ENCODE measurements around the gene CDKAL1. TPM values are rescaled to one million over a fixed set of nuclear protein-coding genes. Genes with fewer than 3 reads are reported as not detected.

CDKAL1 gene
- total and polyA plus RNA-seq, 2 of the 13 experiments (the other 11 are each of a cell fraction or from before 2014, with no cell fraction given): 9.5 to 27.7 TPM

DNA sequence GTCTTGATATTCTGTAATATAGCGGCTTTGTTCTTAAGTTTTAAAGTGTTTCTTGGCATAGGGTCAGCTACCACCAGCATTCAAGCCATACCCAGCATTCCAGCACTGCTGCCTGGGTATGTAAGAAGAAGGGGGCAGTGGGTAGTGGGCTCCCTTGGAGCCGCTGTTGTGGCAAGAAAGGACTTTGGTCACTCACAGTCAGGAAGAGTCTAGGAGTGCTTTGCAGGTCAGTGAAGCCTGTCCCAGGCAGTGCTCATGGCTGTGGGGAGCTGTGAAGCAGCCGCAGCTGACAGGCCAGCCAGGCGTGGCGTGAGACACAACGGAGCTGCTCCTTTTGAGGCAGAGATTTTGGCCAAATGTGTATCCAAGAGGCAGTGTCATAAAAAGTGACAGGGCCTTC is 512.0 kb downstream of the CDKAL1 start (continued):
- TF ChIP-seq, protein P1, sequence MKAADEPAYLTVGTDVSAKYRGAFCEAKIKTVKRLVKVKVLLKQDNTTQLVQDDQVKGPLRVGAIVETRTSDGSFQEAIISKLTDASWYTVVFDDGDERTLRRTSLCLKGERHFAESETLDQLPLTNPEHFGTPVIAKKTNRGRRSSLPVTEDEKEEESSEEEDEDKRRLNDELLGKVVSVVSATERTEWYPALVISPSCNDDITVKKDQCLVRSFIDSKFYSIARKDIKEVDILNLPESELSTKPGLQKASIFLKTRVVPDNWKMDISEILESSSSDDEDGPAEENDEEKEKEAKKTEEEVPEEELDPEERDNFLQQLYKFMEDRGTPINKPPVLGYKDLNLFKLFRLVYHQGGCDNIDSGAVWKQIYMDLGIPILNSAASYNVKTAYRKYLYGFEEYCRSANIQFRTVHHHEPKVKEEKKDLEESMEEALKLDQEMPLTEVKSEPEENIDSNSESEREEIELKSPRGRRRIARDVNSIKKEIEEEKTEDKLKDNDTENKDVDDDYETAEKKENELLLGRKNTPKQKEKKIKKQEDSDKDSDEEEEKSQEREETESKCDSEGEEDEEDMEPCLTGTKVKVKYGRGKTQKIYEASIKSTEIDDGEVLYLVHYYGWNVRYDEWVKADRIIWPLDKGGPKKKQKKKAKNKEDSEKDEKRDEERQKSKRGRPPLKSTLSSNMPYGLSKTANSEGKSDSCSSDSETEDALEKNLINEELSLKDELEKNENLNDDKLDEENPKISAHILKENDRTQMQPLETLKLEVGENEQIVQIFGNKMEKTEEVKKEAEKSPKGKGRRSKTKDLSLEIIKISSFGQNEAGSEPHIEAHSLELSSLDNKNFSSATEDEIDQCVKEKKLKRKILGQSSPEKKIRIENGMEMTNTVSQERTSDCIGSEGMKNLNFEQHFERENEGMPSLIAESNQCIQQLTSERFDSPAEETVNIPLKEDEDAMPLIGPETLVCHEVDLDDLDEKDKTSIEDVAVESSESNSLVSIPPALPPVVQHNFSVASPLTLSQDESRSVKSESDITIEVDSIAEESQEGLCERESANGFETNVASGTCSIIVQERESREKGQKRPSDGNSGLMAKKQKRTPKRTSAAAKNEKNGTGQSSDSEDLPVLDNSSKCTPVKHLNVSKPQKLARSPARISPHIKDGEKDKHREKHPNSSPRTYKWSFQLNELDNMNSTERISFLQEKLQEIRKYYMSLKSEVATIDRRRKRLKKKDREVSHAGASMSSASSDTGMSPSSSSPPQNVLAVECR (CRISPR knock-in tag; IDR thresholded peaks at IDR 0.05; ENCODE audit: borderline replicate concordance): 0 out of 2 replicates have a peak, but pooled peaks have one; percentile 26
- TF ChIP-seq WIZ (CRISPR knock-in tag; IDR thresholded peaks at IDR 0.05) (peak; percentile 61; the same call in 1 of the 2 replicates), ELF3 (CRISPR knock-in tag; IDR thresholded peaks at IDR 0.05) (0 out of 2 replicates have a peak, but pooled peaks have one; percentile 24), MIXL1 (CRISPR knock-in tag; IDR thresholded peaks at IDR 0.05) (no peak), MIER3 (CRISPR knock-in tag; IDR thresholded peaks at IDR 0.05; ENCODE audit: borderline replicate concordance) (no peak)
- TF ChIP-seq, protein P2, sequence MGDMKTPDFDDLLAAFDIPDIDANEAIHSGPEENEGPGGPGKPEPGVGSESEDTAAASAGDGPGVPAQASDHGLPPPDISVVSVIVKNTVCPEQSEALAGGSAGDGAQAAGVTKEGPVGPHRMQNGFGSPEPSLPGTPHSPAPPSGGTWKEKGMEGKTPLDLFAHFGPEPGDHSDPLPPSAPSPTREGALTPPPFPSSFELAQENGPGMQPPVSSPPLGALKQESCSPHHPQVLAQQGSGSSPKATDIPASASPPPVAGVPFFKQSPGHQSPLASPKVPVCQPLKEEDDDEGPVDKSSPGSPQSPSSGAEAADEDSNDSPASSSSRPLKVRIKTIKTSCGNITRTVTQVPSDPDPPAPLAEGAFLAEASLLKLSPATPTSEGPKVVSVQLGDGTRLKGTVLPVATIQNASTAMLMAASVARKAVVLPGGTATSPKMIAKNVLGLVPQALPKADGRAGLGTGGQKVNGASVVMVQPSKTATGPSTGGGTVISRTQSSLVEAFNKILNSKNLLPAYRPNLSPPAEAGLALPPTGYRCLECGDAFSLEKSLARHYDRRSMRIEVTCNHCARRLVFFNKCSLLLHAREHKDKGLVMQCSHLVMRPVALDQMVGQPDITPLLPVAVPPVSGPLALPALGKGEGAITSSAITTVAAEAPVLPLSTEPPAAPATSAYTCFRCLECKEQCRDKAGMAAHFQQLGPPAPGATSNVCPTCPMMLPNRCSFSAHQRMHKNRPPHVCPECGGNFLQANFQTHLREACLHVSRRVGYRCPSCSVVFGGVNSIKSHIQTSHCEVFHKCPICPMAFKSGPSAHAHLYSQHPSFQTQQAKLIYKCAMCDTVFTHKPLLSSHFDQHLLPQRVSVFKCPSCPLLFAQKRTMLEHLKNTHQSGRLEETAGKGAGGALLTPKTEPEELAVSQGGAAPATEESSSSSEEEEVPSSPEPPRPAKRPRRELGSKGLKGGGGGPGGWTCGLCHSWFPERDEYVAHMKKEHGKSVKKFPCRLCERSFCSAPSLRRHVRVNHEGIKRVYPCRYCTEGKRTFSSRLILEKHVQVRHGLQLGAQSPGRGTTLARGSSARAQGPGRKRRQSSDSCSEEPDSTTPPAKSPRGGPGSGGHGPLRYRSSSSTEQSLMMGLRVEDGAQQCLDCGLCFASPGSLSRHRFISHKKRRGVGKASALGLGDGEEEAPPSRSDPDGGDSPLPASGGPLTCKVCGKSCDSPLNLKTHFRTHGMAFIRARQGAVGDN (CRISPR knock-in tag; IDR thresholded peaks at IDR 0.05): peak; percentile 72
